ENCODE data around the gene NUDT4B.
"Not testable (repeated sequence)": the region's sequence is repeated elsewhere in the genome, so short reads cannot be mapped to it uniquely, and the experiment has no call there.

GRCh38 chr1:148748563-148749334 lies at the start of gene NUDT4B:
- TF ChIP-seq EP300 (conservative IDR thresholded peaks at IDR 0.05; ENCODE audit: poor library complexity, severe bottlenecking); POLR2AphosphoS5 (IDR thresholded peaks at IDR 0.05); CTCF (IDR thresholded peaks at IDR 0.05; ENCODE audit: poor library complexity, severe bottlenecking); EZH2 (IDR thresholded peaks at IDR 0.05; ENCODE audit: borderline replicate concordance, insufficient read depth, low read length, poor library complexity, severe bottlenecking); SMC3 (conservative IDR thresholded peaks at IDR 0.05; ENCODE audit: poor library complexity); RAD21 (conservative IDR thresholded peaks at IDR 0.05); TAF1 (IDR thresholded peaks at IDR 0.05; ENCODE audit: low read depth): not testable (repeated sequence)
- TF ChIP-seq, protein P1, sequence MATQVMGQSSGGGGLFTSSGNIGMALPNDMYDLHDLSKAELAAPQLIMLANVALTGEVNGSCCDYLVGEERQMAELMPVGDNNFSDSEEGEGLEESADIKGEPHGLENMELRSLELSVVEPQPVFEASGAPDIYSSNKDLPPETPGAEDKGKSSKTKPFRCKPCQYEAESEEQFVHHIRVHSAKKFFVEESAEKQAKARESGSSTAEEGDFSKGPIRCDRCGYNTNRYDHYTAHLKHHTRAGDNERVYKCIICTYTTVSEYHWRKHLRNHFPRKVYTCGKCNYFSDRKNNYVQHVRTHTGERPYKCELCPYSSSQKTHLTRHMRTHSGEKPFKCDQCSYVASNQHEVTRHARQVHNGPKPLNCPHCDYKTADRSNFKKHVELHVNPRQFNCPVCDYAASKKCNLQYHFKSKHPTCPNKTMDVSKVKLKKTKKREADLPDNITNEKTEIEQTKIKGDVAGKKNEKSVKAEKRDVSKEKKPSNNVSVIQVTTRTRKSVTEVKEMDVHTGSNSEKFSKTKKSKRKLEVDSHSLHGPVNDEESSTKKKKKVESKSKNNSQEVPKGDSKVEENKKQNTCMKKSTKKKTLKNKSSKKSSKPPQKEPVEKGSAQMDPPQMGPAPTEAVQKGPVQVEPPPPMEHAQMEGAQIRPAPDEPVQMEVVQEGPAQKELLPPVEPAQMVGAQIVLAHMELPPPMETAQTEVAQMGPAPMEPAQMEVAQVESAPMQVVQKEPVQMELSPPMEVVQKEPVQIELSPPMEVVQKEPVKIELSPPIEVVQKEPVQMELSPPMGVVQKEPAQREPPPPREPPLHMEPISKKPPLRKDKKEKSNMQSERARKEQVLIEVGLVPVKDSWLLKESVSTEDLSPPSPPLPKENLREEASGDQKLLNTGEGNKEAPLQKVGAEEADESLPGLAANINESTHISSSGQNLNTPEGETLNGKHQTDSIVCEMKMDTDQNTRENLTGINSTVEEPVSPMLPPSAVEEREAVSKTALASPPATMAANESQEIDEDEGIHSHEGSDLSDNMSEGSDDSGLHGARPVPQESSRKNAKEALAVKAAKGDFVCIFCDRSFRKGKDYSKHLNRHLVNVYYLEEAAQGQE (IDR thresholded peaks at IDR 0.05; ENCODE audit: borderline replicate concordance) = not testable (repeated sequence)

All from neural cell (in vitro differentiated cells).